DND-41 (cell line): ENCODE results near the gene PDE6A.

Source experiments
- CTCF ChIP-seq: IDR thresholded peaks from 2 replicates; pipeline ENCODE4 v1.5.1; 2012; ENCODE audit warnings: borderline replicate concordance, low read length, moderate library complexity, mild to moderate bottlenecking; ENCODE audit not compliant: poor library complexity, severe bottlenecking; ENCODE audit errors: extremely low read depth
- EZH2 ChIP-seq: IDR thresholded peaks from 3 replicates; pipeline ENCODE4 v1.6.1; 2012; ENCODE audit warnings: borderline replicate concordance, low read depth, mild to moderate bottlenecking, moderate library complexity, low read length, inconsistent platforms; ENCODE audit not compliant: severe bottlenecking

DNA sequence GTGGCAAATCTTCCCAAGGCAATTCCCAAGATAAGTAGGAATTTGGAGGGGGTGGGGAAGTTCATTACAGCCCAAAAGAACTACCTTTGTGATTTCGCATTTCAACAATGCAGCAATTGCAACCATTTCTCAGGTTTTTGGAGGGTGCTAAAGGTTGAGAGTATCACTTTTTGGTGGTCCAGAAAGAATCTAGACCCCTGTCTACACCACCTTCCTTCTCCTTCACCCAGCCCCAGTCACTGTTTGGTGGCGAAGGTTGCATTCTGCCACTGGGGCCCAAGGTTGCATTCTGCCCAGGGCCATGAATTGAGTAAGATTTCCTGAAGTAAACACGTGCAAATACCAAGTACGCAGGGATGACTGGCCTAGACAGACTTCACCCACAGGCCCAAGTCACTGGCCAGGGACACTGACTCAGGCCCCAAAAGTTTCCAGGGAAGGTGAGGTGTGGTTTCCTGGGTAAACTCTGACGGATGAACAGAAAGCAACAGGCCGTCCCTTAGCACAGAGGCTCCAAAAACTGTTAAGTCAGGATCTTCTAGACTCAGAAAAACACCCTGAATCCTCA is 5.7 kb downstream of the PDE6A start:
- TF ChIP-seq CTCF (no peak), EZH2 (no peak)
